NCI-H510A treated with DMSO at 0.1 percent for 48 hours (cell line): ENCODE results near the gene PSPN.
"Not testable (repeated sequence)": the region's sequence is repeated elsewhere in the genome, so short reads cannot be mapped to it uniquely, and the experiment has no call there.

ENCODE experiments used
- DNase-seq: peaks from one replicate; lab custom pipeline; 2025; lab: John Stamatoyannopoulos, UW

PSPN gene

DNA sequence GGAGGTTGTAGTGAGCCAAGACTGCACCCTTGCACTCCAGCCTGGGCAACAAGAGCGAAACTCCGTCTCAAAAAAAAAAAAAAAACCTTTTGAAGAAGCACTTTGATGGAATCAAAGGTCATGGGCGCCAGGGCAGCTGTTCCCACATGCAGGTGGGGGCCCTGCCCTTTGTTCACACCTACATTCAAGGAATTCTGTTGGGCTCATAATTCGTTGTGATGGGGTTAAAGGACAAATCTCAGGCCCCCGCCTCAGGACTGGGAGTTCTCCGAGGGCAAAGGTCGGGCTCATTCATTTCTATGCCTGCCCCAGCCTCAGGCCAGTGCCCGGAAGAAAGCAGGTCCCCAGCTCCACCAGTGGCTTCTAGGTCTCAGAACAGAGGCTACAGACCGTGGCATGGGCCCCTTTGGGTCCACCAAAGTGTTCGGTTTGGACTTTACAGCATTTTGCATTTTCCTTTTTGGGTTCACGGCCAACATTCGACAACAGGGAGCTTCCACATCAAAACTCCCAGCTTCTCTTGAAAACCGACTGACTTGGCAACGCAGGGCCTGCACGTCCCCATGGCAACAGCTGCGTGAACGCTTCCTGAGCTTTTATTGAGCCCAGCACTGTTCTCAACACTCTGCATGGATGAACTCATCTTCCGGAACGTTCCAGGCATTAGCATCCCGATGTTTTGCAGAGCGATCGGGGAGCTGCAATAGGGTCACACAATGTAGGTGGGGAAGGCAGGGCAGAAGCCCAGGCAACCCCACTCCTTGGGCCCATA lies 27.3 kb upstream of the PSPN start:
- no peak for DNase-seq

DNA sequence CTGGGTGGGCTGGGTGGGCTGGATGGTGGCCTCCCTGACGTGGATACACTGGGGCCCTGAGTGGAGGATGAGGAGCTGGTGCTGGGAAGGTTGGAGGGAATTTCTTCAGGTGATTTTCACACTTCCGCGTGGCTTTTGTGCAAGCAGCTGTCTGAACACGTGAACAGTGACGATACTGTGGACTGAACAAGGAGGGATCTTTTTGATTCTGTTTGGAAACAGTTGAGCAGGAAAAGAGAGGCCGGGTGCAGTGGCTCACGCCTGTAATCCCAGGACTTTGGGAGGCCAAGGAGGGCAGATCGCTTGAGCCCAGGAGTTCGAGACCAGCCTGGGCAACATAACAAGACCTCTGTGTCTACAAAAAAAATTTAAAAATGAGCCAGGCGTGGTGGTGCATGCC lies 26.3 kb upstream of the PSPN start:
- no peak for DNase-seq

DNA sequence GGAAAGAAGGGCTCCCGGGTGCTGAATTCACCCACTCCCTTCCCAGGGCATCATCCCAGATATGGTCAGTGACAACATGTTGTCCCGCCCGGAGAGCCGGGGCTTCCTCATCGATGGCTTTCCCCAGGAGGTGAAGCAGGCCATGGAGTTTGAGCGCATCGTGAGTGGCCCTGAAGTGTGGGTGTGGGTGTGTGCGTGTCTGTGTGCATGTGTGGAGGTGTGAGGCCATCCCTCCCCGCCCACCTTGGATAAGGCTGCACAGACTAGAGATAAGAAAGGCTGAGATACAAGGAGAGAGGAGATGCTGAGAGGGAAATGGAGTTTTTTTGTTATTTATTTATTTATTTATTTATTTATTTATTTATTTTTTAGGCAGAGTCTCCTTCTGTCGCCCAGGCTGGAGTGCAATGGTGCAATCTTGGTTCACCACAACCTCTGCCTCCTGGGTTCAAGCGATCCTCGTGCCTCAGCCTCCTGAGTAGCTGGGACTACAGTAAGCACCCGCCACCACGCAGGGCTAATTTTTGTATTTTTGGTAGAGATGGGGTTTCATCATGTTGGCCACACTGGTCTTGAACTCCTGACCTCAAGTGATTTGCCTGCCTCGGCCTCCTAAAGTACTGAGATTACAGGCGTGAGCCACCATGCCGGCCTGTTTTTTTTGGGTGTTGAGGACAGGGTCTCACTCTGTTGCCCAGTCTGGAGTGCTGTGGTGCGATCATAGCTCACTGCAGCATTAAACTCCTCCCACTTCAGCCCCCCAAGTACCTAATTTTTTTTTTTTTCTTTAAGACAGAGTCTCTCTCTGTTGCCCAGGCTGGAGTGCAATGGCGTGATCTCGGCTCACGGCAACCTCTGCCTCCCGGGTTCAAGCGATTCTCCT lies 24.6 kb upstream of the PSPN start:
- not testable (repeated sequence) for DNase-seq

DNA sequence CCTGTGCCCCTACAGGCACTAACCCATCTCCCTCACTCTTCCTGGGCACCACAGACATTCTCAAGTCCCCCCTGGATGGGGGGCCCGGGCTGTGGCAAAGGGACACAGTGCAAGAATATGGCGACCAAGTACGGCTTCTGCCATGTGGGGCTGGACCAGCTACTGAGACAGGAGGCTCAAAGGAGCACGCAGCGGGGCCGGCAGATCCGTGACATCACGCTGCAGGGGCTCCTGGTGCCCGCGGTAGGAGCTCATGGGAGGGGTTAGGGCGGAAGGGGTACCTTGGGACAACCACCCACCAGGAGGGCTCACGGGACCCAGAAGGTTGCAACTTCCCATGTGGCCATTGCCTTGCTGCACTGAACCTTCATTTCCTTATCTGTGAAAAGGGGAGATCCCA lies 20.6 kb upstream of the PSPN start:
- DNase-seq = no peak

DNA sequence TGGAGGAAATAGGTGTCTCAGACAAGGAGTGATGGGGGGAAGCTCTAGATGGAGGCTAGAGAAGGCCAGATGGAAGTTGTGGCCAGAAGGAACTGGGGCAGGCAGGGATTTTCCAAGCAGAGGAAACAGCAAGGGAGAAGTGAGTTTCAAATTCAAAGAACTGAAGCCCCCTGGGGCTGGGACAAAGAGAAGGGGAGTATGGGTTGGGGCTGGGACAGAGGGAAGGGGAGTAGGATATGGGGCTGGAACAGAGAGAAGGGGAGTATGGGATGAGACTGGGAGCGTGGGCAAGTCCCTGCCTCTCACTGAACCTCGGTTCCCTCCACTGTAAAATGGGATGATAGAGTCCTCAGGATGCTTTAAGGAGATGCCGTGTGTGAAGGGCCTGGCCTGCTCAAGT lies 19.1 kb upstream of the PSPN start:
- DNase-seq = no peak

DNA sequence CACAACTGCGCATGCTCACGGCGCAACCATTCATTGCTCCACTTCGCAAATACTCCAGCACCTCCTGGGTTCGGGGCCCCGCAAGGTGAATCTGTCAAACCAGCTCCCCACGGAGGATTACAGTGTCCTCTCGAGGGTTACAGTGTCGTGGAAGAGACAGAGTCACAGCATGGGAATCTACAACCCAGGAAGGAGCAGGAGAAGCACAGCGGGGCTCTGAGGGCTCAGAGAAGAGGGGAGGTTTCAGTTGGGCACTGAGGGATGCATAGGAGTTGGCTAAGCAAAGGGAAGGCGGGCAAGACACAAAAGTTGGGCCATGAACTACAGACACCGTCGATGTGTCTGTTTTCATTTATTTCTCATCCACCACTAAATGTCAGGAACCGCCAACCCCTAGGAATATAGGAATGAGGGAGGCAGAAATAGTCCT lies 18.3 kb upstream of the PSPN start:
- DNase-seq = peak; percentile 55

DNA sequence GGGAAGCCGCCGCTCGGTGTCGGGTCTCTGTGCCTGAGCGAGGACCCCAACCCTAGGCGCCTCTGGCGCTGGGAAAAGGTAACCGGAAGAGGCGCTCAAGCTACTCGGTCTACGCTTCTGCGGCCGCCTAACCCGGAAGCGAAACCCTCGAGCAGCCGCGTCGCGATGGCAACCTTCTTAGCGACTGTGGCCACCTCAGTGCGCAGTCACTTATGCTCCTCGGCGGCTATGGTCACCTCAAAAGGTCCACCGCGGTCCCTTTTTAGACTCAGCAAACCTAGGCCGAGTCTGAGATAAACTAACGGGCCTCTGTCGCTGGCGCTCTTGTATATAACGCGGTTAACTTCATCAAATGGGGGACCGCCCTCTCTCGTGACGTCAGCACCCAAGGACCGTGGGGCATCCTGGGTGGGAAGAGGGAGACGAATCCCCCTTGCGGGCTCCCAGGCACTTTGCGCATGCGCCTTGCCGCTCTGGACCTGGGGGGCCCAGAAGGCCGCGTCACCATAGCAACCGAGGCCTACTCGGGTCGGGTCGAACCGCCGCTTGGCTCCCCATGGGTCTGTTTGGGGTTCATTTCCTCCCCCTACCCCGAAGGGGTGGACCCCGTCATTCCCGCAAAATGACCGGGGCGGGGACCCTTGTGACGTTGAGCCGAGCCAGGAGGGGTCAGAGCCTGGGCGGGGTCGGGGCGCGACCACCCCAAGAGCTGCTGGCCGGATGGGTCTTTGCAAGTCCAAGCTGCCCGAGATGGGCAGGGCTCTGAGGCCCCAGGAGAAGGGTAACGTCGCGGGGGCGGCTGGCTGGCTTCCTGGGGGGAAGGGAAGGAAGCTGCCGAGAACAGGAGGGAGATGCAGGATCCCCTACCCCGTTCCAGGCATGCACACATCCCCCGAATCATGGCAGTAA lies 17.6 kb upstream of the PSPN start, which contains the start of gene GTF2F1:
GTF2F1 (minus strand) TSS at position 91 of the 909 bp plus-strand sequence. CDS start 169 bp downstream, outside the sequence.
- DNase-seq = peak; percentile 98

DNA sequence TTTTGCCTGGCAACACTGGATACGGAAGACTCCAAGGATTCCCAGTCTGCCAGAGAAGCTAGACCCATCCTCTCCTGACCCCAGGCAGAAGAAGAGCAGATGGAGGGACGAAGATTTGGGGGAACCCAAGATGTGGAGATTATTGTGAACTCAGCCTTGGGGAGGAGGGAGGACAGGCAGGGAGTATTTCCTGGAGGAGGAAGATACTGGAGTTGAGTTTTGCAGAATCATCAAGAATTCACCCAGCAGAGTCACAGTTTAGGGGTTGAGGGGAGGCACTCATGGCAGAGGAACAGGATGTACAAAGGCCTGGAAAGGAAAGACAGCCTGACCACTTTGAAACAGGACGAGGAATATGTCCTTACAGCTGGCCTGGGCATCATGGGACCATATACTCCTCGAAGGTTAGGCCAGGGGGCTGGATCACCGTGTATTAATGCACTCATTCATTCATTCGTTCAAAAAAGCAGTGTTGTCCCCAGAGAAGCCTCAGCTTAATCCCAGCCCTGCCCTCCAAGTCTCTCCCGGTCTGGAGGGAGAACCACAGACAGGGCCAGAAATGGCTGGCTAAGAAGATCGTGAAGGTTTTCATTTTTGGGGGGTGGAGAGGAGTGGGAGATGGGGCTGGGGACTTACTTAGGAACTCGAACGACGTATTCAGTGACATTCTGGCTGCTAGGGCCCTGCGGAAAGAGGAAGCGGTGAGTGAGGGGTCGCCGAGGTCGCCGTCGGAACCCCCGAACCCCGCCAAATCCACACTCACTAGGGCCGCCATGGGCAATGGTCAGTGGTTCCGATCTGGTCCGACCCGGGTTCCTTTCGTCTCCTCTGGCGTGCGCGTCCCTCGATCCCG lies 16.7 kb upstream of the PSPN start:
- no peak for DNase-seq

DNA sequence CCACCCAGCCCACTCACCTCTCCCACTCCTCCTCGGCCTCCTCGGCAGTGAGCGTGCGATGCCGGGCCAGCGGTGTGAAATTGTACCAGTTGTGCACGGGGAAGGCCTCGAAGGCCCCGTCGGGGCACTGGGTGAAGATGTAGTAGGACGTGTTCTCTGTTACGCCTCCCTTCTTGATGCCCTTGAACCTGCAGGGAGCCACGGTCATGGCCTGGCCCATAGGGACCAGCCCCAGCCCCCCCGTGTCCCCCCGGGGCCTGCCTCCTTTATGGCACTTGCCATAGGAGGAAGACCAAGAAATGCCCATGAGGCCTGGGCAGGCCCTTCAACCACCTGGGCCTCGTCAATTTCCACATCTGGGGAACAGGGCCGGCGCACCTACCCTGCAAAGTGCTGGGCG lies 11.6 kb upstream of the PSPN start:
- no peak for DNase-seq

DNA sequence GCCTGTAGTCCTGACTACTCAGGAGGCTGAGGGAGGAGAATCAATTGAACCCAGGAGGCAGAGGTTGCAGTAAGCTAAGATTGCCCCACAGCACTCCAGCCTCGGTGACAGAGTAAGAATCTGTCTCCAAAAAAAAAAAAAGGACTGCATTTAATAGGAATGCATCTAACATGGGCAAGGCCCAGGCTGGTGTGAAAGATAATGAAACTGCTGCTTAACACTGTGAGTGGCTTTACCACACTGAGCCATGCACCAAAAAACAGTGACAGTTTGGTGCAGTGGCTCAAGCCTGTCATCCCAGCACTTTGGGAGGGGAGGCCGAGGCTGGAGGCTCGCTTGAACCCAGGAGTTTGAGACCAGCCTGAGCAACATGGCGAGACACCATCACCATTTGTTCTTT lies 8.6 kb upstream of the PSPN start:
- no peak for DNase-seq

DNA sequence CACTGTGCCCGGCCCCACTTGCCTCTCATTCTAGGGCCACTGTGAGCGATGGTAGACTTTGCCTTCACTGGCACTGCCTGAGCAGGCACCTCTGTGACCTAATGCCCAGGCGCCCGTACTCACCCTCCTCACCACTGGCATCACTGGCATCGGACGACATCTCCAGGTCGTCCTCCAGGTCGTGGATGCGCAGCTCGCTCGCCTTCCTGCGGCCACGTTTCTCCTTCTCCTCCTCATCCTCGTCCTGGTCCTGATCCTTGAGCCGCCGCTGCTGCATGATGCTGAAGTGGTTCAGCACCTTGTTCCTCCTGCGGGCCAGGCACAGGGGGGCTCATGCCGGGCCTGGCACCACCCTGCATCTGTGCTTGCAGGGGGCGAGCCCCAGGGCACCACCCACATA lies 7.5 kb upstream of the PSPN start:
- DNase-seq = no peak

DNA sequence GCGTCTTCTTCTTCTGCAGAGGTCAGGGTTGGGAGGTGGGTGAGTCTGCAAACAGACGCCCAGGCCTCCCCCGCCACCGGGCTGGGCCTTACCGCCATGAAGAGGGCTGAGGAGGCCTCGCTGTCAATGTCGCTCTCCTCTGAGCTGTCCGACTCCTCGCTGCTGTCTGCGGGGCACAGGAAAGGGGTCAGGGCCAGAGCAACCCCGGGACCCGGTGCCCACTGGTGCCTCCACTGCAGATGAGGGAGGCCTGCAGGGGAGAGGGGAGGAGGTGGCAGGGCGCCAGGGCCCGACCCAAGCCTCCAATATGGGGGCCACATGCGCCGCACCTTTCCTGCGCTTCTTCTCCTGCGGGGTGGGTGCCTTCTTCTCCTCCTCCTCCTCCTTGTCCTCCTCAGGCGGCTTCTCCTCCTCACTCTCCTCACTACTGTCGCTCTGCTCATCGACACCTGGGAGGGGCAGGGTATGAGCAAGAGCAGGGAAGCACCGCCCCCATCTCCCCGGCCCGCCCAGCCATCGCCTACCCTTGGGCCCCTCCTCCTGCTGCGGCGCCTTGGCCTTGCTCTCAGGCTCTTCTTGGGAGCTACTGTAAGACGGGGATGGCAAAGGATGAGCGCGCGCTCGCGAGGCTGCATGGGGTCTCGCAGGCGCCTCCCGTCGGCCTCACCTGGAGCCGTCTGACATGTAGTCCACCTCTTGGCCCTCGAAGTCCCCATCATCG lies 5.5 kb upstream of the PSPN start:
- DNase-seq = no peak

DNA sequence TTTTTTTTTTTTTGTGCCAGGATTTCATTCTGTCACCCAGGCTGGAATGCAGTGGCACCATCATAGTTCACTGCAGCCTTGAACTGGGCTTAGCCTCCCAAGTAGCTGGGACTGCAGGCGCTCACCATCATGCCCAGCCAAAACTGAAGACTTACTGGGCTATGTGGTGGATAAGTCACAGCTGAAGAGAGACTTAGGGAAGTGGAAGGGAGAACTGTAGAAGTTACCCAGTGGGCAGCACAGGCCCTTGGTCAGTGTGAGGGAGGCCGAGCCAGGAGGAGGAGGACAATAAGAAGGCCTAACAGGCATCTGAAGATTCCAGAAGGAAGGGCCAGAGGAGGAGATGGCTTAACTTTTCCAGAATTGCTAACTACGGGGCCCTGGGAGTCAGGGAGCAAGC lies 4.0 kb upstream of the PSPN start:
- DNase-seq = no peak

DNA sequence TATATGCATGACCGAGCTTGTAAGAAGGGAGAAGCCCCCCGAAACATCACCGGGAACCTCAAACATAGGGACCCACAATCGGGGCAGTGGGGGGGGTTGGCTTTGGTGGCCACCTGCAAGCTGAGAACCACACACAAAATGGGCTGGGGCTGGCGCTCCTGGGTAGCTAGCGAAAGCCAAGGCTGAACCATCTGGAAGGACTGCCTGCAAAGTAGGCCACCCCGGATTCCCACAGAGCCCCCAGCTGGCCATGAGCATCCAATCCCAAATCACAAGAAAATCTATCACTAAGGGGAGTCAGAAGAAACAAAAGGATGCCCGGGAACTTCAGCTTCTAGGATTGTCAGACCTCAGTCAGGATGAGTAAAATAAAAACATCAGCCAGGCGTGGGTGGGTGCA lies 2.8 kb upstream of the PSPN start:
- DNase-seq = no peak

DNA sequence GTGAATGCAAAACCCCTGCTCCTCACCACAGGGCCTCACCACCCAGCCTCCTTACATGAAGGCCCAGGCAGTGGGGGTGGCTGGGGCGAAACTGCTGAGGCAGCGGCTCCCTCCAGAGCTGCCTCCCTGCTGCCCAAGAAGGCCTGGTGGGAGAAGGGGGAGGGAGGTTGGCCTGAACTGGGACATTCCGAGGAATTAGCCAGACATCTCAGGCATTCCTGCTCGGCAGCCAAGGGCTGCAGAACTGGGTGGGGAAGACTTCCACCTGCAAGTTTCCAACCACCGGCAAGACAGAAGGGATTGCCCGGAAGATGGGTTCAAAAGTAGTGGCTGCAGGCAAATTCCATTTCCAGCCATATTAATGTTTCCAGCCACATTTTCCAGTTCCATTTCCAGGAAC lies 2.3 kb upstream of the PSPN start:
- no peak for DNase-seq

DNA sequence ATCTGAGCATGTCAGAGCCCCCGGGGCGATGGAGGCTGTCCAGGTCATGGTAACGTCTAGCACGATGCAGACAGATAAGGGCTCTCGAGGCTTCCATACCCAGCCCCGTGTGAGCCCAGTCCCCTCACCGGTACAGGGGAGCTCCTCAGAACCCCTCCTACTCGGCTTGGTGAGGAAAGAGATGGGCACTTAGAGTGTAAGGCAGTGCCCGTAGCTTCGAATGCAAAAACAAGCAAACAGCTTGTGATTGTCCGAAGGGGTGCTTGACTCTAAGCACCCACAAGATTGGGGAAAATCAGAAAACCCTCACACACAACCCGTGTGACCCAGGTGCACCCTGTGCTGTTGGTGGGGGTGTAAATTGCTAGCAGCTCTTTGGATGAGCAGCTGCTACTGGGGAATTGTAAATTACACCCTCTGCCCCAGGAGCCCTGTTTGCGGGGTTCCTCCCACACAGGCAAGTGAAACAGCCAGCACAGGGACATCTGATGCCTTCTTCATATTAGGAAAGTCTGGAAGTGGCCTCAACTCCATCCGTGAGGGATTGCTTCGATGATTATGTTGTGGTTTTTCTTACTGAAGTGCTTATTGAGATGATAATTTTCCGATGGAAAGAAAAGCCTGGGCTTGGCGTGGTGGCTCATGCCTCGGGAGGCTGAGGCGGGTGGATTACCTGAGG lies 918 bp upstream of the PSPN start:
- DNase-seq = no peak

DNA sequence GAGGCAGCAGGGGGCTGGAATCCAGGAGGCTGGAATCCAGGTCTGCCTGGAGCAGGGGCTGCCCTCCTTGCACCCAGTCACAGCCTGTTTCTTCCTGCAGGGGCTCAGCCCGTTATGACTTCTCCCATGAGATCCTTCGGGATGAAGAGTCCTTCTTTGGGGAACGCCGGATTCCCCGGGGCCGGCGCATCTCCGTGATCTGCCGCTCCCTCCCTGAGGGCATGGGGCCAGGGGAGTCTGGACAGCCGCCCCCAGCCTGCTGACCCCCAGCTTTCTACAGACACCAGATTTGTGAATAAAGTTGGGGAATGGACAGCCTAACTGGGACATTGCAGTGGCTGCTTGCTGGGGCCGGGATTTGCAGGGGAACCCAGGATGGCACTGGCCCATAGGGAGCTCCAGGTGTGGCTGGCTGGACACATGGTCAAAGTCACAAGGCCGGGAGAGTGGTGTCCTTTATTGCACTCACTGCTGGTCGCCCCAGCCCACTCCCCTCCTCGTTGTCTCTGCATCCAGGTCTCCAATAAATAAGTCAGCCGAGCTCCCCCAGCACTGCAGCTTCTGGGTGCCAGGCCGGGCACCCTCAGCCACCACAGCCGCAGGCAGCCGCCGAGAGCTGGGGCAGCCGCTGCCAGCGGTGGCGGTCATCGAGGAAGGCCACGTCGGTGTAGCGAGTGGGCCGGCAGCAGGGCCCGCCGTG lies 872 bp downstream of the PSPN start:
- no peak for DNase-seq

DNA sequence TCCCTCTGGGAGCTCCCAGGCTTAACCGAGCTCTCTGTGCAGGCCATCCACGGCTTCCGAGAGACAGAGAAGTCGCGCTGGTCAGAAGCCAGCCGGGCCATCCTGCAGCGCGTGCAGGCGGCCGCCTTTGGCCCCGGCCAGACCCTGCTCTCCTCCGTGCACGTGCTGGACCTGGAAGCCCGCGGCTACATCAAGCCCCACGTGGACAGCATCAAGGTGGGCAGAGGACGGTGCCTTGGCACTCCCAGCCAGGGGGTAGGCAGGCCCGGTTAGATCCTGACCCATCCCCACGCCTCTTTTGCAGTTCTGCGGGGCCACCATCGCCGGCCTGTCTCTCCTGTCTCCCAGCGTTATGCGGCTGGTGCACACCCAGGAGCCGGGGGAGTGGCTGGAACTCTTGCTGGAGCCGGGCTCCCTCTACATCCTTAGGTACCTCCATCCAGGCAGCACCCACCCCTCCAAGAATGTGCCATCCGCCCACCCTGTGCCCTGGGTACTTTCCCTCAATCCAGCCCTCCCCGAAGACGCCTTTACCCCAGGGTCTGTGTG lies 1.5 kb downstream of the PSPN start:
- no peak for DNase-seq

DNA sequence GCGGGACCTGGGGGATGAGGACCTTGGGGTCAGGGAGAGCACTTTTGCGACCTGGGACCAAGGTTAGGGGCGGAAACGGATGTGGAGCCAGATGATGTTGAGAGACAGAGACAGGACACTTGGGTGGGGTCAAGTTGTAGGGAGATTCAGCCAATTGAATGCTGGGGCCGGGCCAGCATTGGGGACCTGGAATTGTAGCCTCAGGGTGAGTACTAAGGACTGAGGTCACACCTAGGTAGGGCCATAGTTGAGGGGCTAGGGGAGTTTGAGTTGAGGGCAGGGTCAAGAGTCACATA lies 2.0 kb downstream of the PSPN start:
- no peak for DNase-seq
